ENCODE results near the gene ANXA6.

DNA sequence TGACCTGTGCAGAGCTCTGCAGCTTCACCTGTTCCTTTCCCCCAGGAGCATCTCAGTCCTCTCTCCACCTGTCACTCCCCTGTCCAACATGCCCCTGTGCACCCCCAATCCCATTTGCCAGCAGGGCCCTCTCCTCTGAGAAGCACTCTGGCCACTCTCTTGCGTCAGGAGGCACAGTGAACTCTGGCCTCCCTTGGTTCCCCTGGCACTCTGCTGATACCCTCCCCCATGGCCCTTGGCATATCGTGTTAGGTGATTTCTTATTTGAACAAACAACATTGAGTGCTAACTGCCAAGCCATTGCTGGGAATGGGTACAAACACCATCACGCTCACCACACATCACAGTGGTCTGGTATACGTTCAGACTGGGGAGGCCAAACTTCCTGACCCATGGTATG, 55.8 kb downstream of the ANXA6 start:
- TF ChIP-seq, protein P1, sequence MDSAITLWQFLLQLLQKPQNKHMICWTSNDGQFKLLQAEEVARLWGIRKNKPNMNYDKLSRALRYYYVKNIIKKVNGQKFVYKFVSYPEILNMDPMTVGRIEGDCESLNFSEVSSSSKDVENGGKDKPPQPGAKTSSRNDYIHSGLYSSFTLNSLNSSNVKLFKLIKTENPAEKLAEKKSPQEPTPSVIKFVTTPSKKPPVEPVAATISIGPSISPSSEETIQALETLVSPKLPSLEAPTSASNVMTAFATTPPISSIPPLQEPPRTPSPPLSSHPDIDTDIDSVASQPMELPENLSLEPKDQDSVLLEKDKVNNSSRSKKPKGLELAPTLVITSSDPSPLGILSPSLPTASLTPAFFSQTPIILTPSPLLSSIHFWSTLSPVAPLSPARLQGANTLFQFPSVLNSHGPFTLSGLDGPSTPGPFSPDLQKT (IDR thresholded peaks at IDR 0.05; ENCODE audit: borderline replicate concordance, low read depth, low read length), result no peak
- TF ChIP-seq ZNF530 (tag by site-specific recombination; IDR thresholded peaks at IDR 0.05; ENCODE audit: low read depth), result no peak
- TF ChIP-seq, protein P2, sequence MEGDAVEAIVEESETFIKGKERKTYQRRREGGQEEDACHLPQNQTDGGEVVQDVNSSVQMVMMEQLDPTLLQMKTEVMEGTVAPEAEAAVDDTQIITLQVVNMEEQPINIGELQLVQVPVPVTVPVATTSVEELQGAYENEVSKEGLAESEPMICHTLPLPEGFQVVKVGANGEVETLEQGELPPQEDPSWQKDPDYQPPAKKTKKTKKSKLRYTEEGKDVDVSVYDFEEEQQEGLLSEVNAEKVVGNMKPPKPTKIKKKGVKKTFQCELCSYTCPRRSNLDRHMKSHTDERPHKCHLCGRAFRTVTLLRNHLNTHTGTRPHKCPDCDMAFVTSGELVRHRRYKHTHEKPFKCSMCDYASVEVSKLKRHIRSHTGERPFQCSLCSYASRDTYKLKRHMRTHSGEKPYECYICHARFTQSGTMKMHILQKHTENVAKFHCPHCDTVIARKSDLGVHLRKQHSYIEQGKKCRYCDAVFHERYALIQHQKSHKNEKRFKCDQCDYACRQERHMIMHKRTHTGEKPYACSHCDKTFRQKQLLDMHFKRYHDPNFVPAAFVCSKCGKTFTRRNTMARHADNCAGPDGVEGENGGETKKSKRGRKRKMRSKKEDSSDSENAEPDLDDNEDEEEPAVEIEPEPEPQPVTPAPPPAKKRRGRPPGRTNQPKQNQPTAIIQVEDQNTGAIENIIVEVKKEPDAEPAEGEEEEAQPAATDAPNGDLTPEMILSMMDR (tag by site-specific recombination; IDR thresholded peaks at IDR 0.05), result no peak
- TF ChIP-seq, protein P3, sequence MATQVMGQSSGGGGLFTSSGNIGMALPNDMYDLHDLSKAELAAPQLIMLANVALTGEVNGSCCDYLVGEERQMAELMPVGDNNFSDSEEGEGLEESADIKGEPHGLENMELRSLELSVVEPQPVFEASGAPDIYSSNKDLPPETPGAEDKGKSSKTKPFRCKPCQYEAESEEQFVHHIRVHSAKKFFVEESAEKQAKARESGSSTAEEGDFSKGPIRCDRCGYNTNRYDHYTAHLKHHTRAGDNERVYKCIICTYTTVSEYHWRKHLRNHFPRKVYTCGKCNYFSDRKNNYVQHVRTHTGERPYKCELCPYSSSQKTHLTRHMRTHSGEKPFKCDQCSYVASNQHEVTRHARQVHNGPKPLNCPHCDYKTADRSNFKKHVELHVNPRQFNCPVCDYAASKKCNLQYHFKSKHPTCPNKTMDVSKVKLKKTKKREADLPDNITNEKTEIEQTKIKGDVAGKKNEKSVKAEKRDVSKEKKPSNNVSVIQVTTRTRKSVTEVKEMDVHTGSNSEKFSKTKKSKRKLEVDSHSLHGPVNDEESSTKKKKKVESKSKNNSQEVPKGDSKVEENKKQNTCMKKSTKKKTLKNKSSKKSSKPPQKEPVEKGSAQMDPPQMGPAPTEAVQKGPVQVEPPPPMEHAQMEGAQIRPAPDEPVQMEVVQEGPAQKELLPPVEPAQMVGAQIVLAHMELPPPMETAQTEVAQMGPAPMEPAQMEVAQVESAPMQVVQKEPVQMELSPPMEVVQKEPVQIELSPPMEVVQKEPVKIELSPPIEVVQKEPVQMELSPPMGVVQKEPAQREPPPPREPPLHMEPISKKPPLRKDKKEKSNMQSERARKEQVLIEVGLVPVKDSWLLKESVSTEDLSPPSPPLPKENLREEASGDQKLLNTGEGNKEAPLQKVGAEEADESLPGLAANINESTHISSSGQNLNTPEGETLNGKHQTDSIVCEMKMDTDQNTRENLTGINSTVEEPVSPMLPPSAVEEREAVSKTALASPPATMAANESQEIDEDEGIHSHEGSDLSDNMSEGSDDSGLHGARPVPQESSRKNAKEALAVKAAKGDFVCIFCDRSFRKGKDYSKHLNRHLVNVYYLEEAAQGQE (tag by site-specific recombination; IDR thresholded peaks at IDR 0.05), result no peak
- TF ChIP-seq ZNF426 (tag by site-specific recombination; IDR thresholded peaks at IDR 0.05), result no peak
- no peak for TF ChIP-seq SETDB1 (IDR thresholded peaks at IDR 0.05; ENCODE audit: insufficient read length, low read length)
- TF ChIP-seq ZNF404 (tag by site-specific recombination; IDR thresholded peaks at IDR 0.05), result no peak
- TF ChIP-seq GLI4 (tag by site-specific recombination; IDR thresholded peaks at IDR 0.05), result no peak
- TF ChIP-seq, protein P4, sequence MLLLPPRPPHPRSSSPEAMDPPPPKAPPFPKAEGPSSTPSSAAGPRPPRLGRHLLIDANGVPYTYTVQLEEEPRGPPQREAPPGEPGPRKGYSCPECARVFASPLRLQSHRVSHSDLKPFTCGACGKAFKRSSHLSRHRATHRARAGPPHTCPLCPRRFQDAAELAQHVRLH (tag by site-specific recombination; IDR thresholded peaks at IDR 0.05), result no peak
- no peak for TF ChIP-seq TCF7L2 (IDR thresholded peaks at IDR 0.05; ENCODE audit: borderline replicate concordance, low read depth, low read length)
- TF ChIP-seq ZBTB48 (tag by site-specific recombination; IDR thresholded peaks at IDR 0.05), result no peak
- no peak for TF ChIP-seq ZNF23 (tag by site-specific recombination; IDR thresholded peaks at IDR 0.05; ENCODE audit: borderline replicate concordance)
- TF ChIP-seq ZNF830 (tag by site-specific recombination; IDR thresholded peaks at IDR 0.05; ENCODE audit: low read depth), result no peak
- TF ChIP-seq ZBTB21 (tag by site-specific recombination; IDR thresholded peaks at IDR 0.05), result no peak

Measured in HEK293 (cell line).